DND-41 (cell line): ENCODE results near the gene GPR33.

Experiments used
- ATAC-seq: fragments of 200-7000 bp; cut with Tn5 transposase; 3 replicates; pipeline ENCODE4 v1.9.1; 2021; ENCODE audit warnings: low read depth; ENCODE audit not compliant: insufficient read depth
- DNase-seq: peaks from one replicate; pipeline ENCODE4 v3.0.0-alpha.2; 2020
- H2AFZ ChIP-seq: 2 replicates; pipeline ENCODE4 v1.6.0; 2012; ENCODE audit warnings: low read depth, low read length
- H3K27ac ChIP-seq: 2 replicates; pipeline ENCODE4 v1.5.1; 2012; ENCODE audit warnings: low read length, inconsistent platforms
- H3K27me3 ChIP-seq: fragments of 200-600 bp; sonication (generic); 2 replicates; pipeline ENCODE4 v1.6.0; 2012; ENCODE audit warnings: low read length, mild to moderate bottlenecking, inconsistent platforms; ENCODE audit not compliant: insufficient read depth, poor library complexity
- H3K36me3 ChIP-seq: 2 replicates; pipeline ENCODE4 v1.5.1; 2012; ENCODE audit warnings: low read length, inconsistent platforms; ENCODE audit not compliant: insufficient read depth
- H3K4me1 ChIP-seq: 2 replicates; pipeline ENCODE4 v1.5.1; 2012; ENCODE audit warnings: mild to moderate bottlenecking, low read length; ENCODE audit not compliant: insufficient read depth
- H3K4me2 ChIP-seq: 2 replicates; pipeline ENCODE4 v1.6.0; 2012; ENCODE audit warnings: mild to moderate bottlenecking, moderate library complexity, low read length, inconsistent platforms; ENCODE audit not compliant: insufficient read depth
- H3K4me3 ChIP-seq, 2 experiments: fragments of 200-600 bp in 1 of 2; shearing (Covaris generic) in 1 of 2; 2 replicates each; pipeline ENCODE4 v1.5.1; 2012 to 2016; ENCODE audit warnings: inconsistent platforms in 2 of 2, low read length in 2 of 2, mild to moderate bottlenecking in 2 of 2, low read depth in 1 of 2, moderate library complexity in 1 of 2
- H3K79me2 ChIP-seq: 2 replicates; pipeline ENCODE4 v1.6.0; 2012; ENCODE audit warnings: low read length, inconsistent platforms; ENCODE audit not compliant: insufficient read depth
- H3K9ac ChIP-seq: 2 replicates; pipeline ENCODE4 v1.6.0; 2012; ENCODE audit warnings: low read depth, mild to moderate bottlenecking, inconsistent platforms, low read length, moderate library complexity
- H3K9me3 ChIP-seq: 2 replicates; pipeline ENCODE4 v1.5.1; 2012; ENCODE audit warnings: low read length, moderate library complexity, mild to moderate bottlenecking, inconsistent platforms; ENCODE audit not compliant: insufficient read depth, severe bottlenecking
- H4K20me1 ChIP-seq: 2 replicates; pipeline ENCODE4 v1.6.0; 2012; ENCODE audit warnings: low read length; ENCODE audit not compliant: insufficient read depth
- CTCF ChIP-seq: IDR thresholded peaks from 2 replicates; pipeline ENCODE4 v1.5.1; 2012; ENCODE audit warnings: borderline replicate concordance, low read length, moderate library complexity, mild to moderate bottlenecking; ENCODE audit not compliant: poor library complexity, severe bottlenecking; ENCODE audit errors: extremely low read depth
- EZH2 ChIP-seq: IDR thresholded peaks from 3 replicates; pipeline ENCODE4 v1.6.1; 2012; ENCODE audit warnings: borderline replicate concordance, low read depth, mild to moderate bottlenecking, moderate library complexity, low read length, inconsistent platforms; ENCODE audit not compliant: severe bottlenecking

GPR33 gene

GRCh38 chr14:31487886-31488285 is at the start of gene GPR33:
Gene GPR33, minus strand, starts transcription at chr14:31488039. Its CDS starts 4,074 bp downstream, at chr14:31483965.
- H3K27ac ChIP-seq = no peak within 1 kb of the TSS
- no peaks in the 10 kb centered on the region for H4K20me1 ChIP-seq
- H3K36me3 ChIP-seq = no peaks in the 10 kb centered on the region
- ATAC-seq (no peak), DNase-seq (no peak)
- no peak within 1 kb of the TSS for H3K4me3 ChIP-seq
- H3K9me3 ChIP-seq = no peaks in the 10 kb centered on the region
- H2AFZ ChIP-seq = no peak within 1 kb of the TSS
- H3K79me2 ChIP-seq = no peaks in the 10 kb centered on the region
- H3K9ac ChIP-seq = no peak within 1 kb of the TSS
- no peak within 1 kb of the TSS for H3K4me2 ChIP-seq
- TF ChIP-seq EZH2 (no peak), CTCF (no peak)
- no peaks in the 10 kb centered on the region for H3K4me1 ChIP-seq
- H3K27me3 ChIP-seq = no peaks in the 10 kb centered on the region

GRCh38 chr14:31536201-31536960 is 48.5 kb upstream of the GPR33 start:
- no peak overlapping the region for H3K9ac ChIP-seq
- no peak for ATAC-seq

GRCh38 chr14:31530136-31530535 is 42.3 kb upstream of the GPR33 start:
- no peaks in the 10 kb centered on the region for H3K79me2 ChIP-seq
- no peak overlapping the region for H2AFZ ChIP-seq
- H3K36me3 ChIP-seq = no peaks in the 10 kb centered on the region
- no peak for TF ChIP-seq CTCF
- TF ChIP-seq EZH2 = no peak
- no peaks in the 10 kb centered on the region for H4K20me1 ChIP-seq
- no peak overlapping the region for H3K27ac ChIP-seq
- H3K4me2 ChIP-seq = no peak overlapping the region
- DNase-seq (no peak), ATAC-seq (no peak)
- no peaks in the 10 kb centered on the region for H3K9me3 ChIP-seq
- H3K27me3 ChIP-seq = no peaks in the 10 kb centered on the region
- H3K4me3 ChIP-seq = no peak overlapping the region
- no peak overlapping the region for H3K9ac ChIP-seq
- H3K4me1 ChIP-seq = no peaks in the 10 kb centered on the region

More at GRCh38 chr14:31536201-31536960, 48.5 kb upstream of the GPR33 start:
- Histone ChIP-seq H3K4me3 (no peak overlapping the region), H3K27me3 (no peaks in the 10 kb centered on the region), H3K4me1 (no peaks in the 10 kb centered on the region), H2AFZ (no peak overlapping the region), H4K20me1 (no peaks in the 10 kb centered on the region), H3K79me2 (no peaks in the 10 kb centered on the region), H3K4me2 (no peak overlapping the region), H3K9me3 (no peaks in the 10 kb centered on the region), H3K27ac (no peak overlapping the region), H3K36me3 (no peaks in the 10 kb centered on the region)
- TF ChIP-seq EZH2 (no peak), CTCF (no peak)
- no peak for DNase-seq
